Measurements from ENCODE around the gene SUPT7L.

- TF ChIP-seq, protein P1, sequence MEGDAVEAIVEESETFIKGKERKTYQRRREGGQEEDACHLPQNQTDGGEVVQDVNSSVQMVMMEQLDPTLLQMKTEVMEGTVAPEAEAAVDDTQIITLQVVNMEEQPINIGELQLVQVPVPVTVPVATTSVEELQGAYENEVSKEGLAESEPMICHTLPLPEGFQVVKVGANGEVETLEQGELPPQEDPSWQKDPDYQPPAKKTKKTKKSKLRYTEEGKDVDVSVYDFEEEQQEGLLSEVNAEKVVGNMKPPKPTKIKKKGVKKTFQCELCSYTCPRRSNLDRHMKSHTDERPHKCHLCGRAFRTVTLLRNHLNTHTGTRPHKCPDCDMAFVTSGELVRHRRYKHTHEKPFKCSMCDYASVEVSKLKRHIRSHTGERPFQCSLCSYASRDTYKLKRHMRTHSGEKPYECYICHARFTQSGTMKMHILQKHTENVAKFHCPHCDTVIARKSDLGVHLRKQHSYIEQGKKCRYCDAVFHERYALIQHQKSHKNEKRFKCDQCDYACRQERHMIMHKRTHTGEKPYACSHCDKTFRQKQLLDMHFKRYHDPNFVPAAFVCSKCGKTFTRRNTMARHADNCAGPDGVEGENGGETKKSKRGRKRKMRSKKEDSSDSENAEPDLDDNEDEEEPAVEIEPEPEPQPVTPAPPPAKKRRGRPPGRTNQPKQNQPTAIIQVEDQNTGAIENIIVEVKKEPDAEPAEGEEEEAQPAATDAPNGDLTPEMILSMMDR (optimal IDR thresholded peaks at IDR 0.05 in 1 of 3, IDR thresholded peaks at IDR 0.05 in 1 of 3, conservative IDR thresholded peaks at IDR 0.05 in 1 of 3; ENCODE audit: extremely low read depth in 1 of 3, insufficient read depth in 2 of 3, low read length in 3 of 3), result no peak
- TF ChIP-seq EZH2 (IDR thresholded peaks at IDR 0.05; ENCODE audit: low read length), result no peak
Measured at GRCh38 chr2:27624943-27625342, 38.5 kb downstream of the SUPT7L start.

Measured in keratinocyte (primary cell).